Activated CD4-positive, CD25-positive, alpha-beta regulatory T cell (primary cell): ENCODE measurements around the gene UBFD1.
"Not testable (repeated sequence)": the region's sequence is repeated elsewhere in the genome, so short reads cannot be mapped to it uniquely, and the experiment has no call there.

Experiments used
- DNase-seq, 4 experiments: peaks; one replicate each; lab custom pipeline; 2025; lab: John Stamatoyannopoulos, UW

UBFD1 gene

DNA sequence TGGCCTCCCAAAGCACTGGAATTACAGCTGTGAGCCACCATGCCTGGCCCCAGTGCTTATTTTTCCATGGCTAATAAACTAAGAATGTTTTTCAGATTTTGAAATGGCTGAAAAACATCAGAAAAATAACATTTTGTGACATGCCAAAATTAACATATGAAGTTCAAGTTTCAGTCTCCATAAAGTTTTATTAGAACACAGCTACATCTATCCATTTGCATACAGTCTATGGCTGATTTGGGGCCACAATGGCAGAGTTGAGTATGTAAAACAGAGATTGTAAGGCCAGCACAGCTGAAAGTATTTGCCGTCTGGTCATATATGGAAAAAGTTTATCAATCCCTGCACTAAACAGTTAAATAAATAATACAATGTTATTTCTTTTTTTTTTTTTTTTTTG, 52.4 kb downstream of the UBFD1 start:
- DNase-seq: no peak

- DNase-seq: not testable (repeated sequence)
These were observed 53.4 kb downstream of the UBFD1 start for GRCh38 chr16:23610905-23611304.

- DNase-seq: no peak
These were observed 54.4 kb downstream of the UBFD1 start for GRCh38 chr16:23611936-23612335.

DNA sequence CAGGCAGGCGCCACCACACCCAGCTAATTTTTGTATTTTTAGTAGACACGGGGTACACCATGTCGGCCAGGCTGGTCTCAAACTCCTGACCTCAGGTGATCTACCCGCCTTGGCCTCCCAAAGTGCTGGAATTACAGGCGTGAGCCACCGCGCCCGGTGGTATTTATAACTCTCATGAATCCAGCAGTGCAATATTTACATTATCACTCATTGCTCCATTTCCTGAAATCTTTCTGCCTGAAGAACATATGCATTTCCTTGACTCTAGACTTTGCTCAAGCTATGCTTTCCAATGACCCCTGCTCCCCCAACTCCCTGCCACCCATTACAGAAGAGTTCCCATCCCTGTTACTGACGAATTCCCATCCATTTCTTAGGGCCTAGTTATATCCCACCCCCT, 58.3 kb downstream of the UBFD1 start:
- DNase-seq: no peak
